Omental fat pad (tissue), 4 donors: ENCODE results near the gene HTR6. TPM values are rescaled to one million over a fixed set of nuclear protein-coding genes. Genes with fewer than 3 reads are reported as not detected.

Source experiments
- ATAC-seq: fragments of 150-250 bp; one replicate; pipeline ENCODE4 v1.9.1; 2016; ENCODE audit warnings: mild to moderate bottlenecking, moderate library complexity; ENCODE audit not compliant: low FRiP score
- DNase-seq: peaks from one replicate; pipeline ENCODE4 v3.0.0-alpha.2; 2019; ENCODE audit warnings: low spot score
- CTCF ChIP-seq, 3 donors: fragments of 450-650 bp; IDR thresholded peaks; one replicate each; pipeline ENCODE4 v1.5.1; 2016 to 2017; ENCODE audit warnings: antibody characterized with exemption in 3 of 3, mild to moderate bottlenecking in 3 of 3, moderate library complexity in 2 of 3
- total RNA-seq, 4 donors: library from RNA; depleted of rRNA; stranded (reverse); fragments of >200 nt; gene quantifications; one replicate each; pipeline ENCODE4 v1.1.0, GENCODE V29; 2016

Gene HTR6
- total RNA-seq, 4 donors from 2014 or later: not detected

GRCh38 chr1:19678931-19679453, 14.3 kb downstream of the HTR6 start:
- ATAC-seq: no peak
- TF ChIP-seq CTCF (IDR thresholded peaks at IDR 0.05): no peak
- no peak for DNase-seq

- ATAC-seq: no peak
- no peak for TF ChIP-seq CTCF (IDR thresholded peaks at IDR 0.05)
- DNase-seq: no peak
Measured at GRCh38 chr1:19679691-19680090, 15.0 kb downstream of the HTR6 start.

- TF ChIP-seq CTCF (IDR thresholded peaks at IDR 0.05): no peak
Measured at GRCh38 chr1:19680644-19681043, 16.0 kb downstream of the HTR6 start.

GRCh38 chr1:19682257-19682656, 17.6 kb downstream of the HTR6 start:
- ATAC-seq (no peak), DNase-seq (no peak)
- TF ChIP-seq CTCF (IDR thresholded peaks at IDR 0.05): no peak

More at GRCh38 chr1:19680644-19681043, 16.0 kb downstream of the HTR6 start:
- ATAC-seq (no peak), DNase-seq (no peak)

GRCh38 chr1:19682901-19683300, 18.2 kb downstream of the HTR6 start:
- ATAC-seq: no peak
- TF ChIP-seq CTCF (IDR thresholded peaks at IDR 0.05): no peak
- DNase-seq: no peak

GRCh38 chr1:19683351-19683750, 18.7 kb downstream of the HTR6 start:
- TF ChIP-seq CTCF (IDR thresholded peaks at IDR 0.05): no peak
- ATAC-seq: no peak

GRCh38 chr1:19684677-19685076, 20.0 kb downstream of the HTR6 start:
- ATAC-seq (no peak), DNase-seq (no peak)
- no peak for TF ChIP-seq CTCF (IDR thresholded peaks at IDR 0.05)

More at GRCh38 chr1:19683351-19683750, 18.7 kb downstream of the HTR6 start:
- DNase-seq: no peak
